ENCODE data around the gene DECR2.
"Not testable (repeated sequence)": the region's sequence is repeated elsewhere in the genome, so short reads cannot be mapped to it uniquely, and the experiment has no call there.

DECR2 gene

GRCh38 chr16:362702-362999 lies 39.0 kb upstream of the DECR2 start:
- H3K4me1 ChIP-seq (ENCODE audit: control insufficient read depth, insufficient read depth, low read length); H3K27ac ChIP-seq (ENCODE audit: extremely low read depth, low read depth, low read length); H3K4me3 ChIP-seq (ENCODE audit: low read depth, low read length); H3K9me3 ChIP-seq (ENCODE audit: control insufficient read depth, insufficient read depth, low read depth, low read length): not testable (repeated sequence)
- H3K36me3 ChIP-seq (ENCODE audit: control insufficient read depth in 2 of 2, insufficient read depth in 1 of 2, low read length in 2 of 2), result peaks cover 6 to 17% of the 10 kb centered on the region in 2 experiments; a peak in 2 of 3 replicates
- POLR2A ChIA-PET, result interaction anchor here (0.6 to 1.1 kb wide), 4 partner anchors 10 to 268 kb away, joined by 3 to 5 read pairs (median 3); partner anchors contain the start of gene AXIN1
- CTCF ChIA-PET, result interaction anchor here (0.5 to 5.9 kb wide), 30 partner anchors 8 to 300 kb away, joined by 3 to 70 read pairs (median 4); partner anchors contain the start of genes AXIN1, MRPL28 and RHBDF1

- no peaks in the 10 kb centered on the region for H3K9me3 ChIP-seq (ENCODE audit: control insufficient read depth, insufficient read depth, low read depth, low read length)
- H3K4me3 ChIP-seq (ENCODE audit: low read depth, low read length), result no peak overlapping the region
- POLR2A ChIA-PET, result interaction anchor here (0.6 kb wide), 1 partner anchor 121 kb away, joined by 3 read pairs; no protein-coding TSS in a partner anchor
- CTCF ChIA-PET, result interaction anchor here (0.6 to 5.9 kb wide), 9 partner anchors 14 to 298 kb away, joined by 3 to 70 read pairs (median 14); no protein-coding TSS in a partner anchor
- TF ChIP-seq ZNF404 (tag by site-specific recombination; IDR thresholded peaks at IDR 0.05) (no peak), KLF10 (tag by site-specific recombination; IDR thresholded peaks at IDR 0.05) (no peak), ZFHX2 (tag by site-specific recombination; conservative IDR thresholded peaks at IDR 0.05) (peak; percentile 41), ZNF138 (tag by site-specific recombination; IDR thresholded peaks at IDR 0.05; ENCODE audit: borderline replicate concordance) (no peak), ZNF600 (tag by site-specific recombination; IDR thresholded peaks at IDR 0.05) (peak; percentile 62; the same call in 1 of the 2 replicates), ZNF366 (tag by site-specific recombination; conservative IDR thresholded peaks at IDR 0.05) (no peak), EGR2 (tag by site-specific recombination; IDR thresholded peaks at IDR 0.05; ENCODE audit: low read depth) (peak; percentile 52), KLF1 (tag by site-specific recombination; IDR thresholded peaks at IDR 0.05) (peak; percentile 29; the same call in 1 of the 2 replicates), KLF8 (tag by site-specific recombination; IDR thresholded peaks at IDR 0.05) (no peak), ZFP69B (tag by site-specific recombination; IDR thresholded peaks at IDR 0.05) (no peak), ZNF18 (tag by site-specific recombination; IDR thresholded peaks at IDR 0.05) (no peak), AEBP2 (tag by site-specific recombination; IDR thresholded peaks at IDR 0.05; ENCODE audit: borderline replicate concordance) (no peak), ZBTB8A (tag by site-specific recombination; IDR thresholded peaks at IDR 0.05) (no peak; the same call in 1 of the 2 replicates), ZNF292 (tag by site-specific recombination; IDR thresholded peaks at IDR 0.05; ENCODE audit: borderline replicate concordance, low read depth) (no peak), BCL11B (tag by site-specific recombination; IDR thresholded peaks at IDR 0.05; ENCODE audit: low read depth) (peak; percentile 77; the same call in 1 of the 2 replicates), SP2 (tag by site-specific recombination; IDR thresholded peaks at IDR 0.05) (peak; percentile 13; the same call in 1 of the 2 replicates), ZNF558 (tag by site-specific recombination; IDR thresholded peaks at IDR 0.05) (no peak), PRDM10 (tag by site-specific recombination; IDR thresholded peaks at IDR 0.05) (no peak), KLF16 (tag by site-specific recombination; IDR thresholded peaks at IDR 0.05) (no peak), ZNF280D (tag by site-specific recombination; IDR thresholded peaks at IDR 0.05) (no peak), ZSCAN16 (tag by site-specific recombination; IDR thresholded peaks at IDR 0.05) (no peak)
- H3K36me3 ChIP-seq (ENCODE audit: control insufficient read depth in 2 of 2, insufficient read depth in 1 of 2, low read length in 2 of 2), result peaks cover 6 to 23% of the 10 kb centered on the region in 2 experiments; a peak in 2 of 3 replicates
- no peak overlapping the region for H3K27ac ChIP-seq (ENCODE audit: extremely low read depth, low read depth, low read length)
- no peaks in the 10 kb centered on the region; the same call in 1 of the 2 replicates for H3K4me1 ChIP-seq (ENCODE audit: control insufficient read depth, insufficient read depth, low read length)
Observed at GRCh38 chr16:363110-363765, 38.4 kb upstream of the DECR2 start.
